Activated T-cell treated with anti-CD3 and anti-CD28 coated beads for 48 hours (primary cell): ENCODE measurements around the gene ZNF562.
"Not testable (repeated sequence)": the region's sequence is repeated elsewhere in the genome, so short reads cannot be mapped to it uniquely, and the experiment has no call there.

ENCODE experiments used
- DNase-seq: peaks from one replicate; pipeline ENCODE4 v3.0.0-alpha.2; 2020; ENCODE audit warnings: low read depth

ZNF562 gene

GRCh38 chr19:9674663-9675357 is at the start of gene ZNF562:
Gene ZNF562 (minus strand): TSS chr19:9675100. CDS start chr19:9660744, 14,356 bp downstream.
- DNase-seq, result peak; percentile 77

GRCh38 chr19:9724157-9724556 is 49.3 kb upstream of the ZNF562 start:
- no peak for DNase-seq

GRCh38 chr19:9721861-9722260 is 47.0 kb upstream of the ZNF562 start:
- DNase-seq, result no peak

GRCh38 chr19:9720541-9720940 is 45.6 kb upstream of the ZNF562 start:
- no peak for DNase-seq

GRCh38 chr19:9711815-9712214 is 36.9 kb upstream of the ZNF562 start:
- no peak for DNase-seq

GRCh38 chr19:9709305-9709704 is 34.4 kb upstream of the ZNF562 start:
- no peak for DNase-seq

DNA sequence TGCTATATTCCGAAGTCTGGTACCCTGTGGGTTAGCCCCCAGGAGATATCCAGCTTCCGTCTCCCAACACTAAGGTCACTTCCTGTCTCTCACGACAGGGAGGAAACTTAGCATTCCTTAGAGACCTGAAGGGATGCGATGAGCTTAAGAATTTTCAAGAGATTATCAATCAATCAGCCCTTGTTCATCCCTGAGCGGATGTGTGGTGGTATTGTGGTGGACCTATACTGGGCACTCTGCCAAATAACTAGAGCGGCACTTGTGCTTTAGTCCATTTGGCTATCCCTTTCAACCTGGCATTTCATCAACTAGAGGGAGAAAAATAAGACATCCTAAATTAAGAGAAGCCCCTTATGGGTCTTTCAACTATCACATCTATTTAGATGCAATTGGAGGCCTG is 30.9 kb upstream of the ZNF562 start:
- no peak for DNase-seq

- no peak for DNase-seq
Measured at GRCh38 chr19:9702186-9702585, 27.3 kb upstream of the ZNF562 start.

DNA sequence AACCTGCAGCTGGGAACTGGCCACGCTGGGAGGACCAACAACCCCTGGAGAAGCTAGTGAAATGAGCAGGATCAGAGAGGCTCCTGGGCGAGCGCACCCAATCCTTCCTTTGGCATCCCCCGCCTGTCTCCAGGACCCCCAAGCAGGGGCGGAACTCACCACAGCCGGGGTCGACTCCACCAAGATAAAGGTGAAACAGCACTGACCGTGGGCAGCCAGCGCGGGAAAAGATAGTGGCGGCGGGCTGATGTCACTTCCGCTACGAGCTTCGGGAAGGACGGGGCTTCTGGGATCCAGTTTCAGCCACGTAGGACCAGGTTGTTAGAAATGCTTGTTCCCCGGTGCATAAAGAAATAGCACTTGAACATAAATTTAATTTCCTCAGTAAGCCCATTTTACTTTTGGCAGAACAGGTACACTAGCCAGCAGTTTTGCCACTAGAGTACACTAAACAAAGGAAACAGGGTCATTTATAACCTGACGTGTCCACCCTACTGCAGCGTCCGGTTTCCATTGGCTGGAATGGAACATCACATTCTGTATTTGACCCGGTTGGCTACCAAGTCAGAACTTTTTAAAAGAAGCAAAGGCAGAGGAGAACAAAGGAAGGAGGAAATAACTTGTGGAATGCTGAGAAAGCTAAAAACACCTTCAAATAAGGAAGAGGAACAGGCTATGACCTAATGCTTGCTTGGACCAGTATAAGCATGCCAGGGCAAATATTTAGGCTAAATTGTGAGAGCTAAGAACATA is 25.5 kb upstream of the ZNF562 start:
- DNase-seq, result no peak

DNA sequence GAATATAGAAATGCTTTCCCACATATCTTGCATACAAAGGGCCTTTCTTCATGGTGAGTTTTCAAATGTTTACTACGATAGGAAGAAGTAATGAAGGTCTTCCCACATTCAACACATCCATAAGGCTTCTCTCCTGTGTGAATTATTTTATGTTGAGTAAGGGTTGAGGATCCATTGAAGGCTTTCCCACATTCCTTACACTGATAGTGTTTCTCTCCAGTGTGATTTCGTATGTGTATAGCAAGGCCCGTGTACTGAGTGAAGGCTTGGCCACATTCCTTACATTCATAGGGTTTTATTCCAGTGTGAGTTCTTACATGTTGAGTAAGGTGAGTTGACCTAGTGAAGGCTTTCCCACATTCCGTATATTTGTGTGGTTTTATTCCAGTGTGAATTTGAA is 15.4 kb upstream of the ZNF562 start:
- not testable (repeated sequence) for DNase-seq

- not testable (repeated sequence) for DNase-seq
Measured at GRCh38 chr19:9679996-9680395, 5.1 kb upstream of the ZNF562 start.

DNA sequence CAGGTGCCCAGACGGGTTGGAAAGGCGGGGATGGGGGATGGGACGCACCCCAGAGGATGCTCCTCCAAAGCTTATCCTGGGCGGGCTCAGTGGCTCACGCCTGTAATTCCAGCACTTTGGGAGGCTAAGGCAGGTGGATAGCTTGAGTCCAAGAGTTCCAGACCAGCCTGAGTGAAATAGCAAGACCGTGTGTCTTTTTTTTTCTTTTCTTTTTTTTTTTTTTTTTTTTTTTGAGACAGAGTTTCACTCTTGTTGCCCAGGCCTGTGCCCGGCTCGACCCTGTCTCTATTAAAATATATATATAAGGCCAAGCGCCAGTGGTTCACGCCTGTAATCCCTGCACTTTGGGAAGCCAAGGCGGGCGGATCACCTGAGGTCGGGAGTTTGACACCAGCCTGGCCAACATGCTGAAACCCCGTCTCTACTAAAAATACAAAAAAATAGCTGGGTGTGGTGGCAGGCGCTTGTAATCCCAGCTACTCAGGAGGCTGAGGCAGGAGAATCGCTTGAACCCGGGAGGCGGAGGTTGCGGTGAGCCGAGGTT is 530 bp upstream of the ZNF562 start:
- DNase-seq, result not testable (repeated sequence)

GRCh38 chr19:9673912-9674662 is 813 bp downstream of the ZNF562 start:
- peak; percentile 21 for DNase-seq

- no peak for DNase-seq
Measured at GRCh38 chr19:9672893-9673292, 2.0 kb downstream of the ZNF562 start.

DNA sequence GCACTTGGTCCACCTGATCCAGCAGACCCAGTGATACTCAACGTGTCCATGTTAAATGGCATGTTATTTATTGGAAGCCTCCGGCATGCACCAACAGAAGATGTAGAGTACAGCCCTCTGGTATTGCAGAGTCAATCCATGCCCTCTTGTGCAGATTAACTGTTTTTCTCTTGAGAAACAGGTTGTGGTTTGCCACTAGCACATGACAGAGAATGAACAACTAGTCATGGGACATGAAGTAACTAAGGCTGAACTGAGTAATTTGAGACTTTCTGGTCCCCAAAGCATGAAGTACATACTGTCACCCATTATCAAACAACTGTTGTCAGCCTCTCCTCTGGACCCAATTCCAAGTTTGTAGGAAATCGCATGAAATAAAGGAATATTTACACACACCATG is 3.2 kb downstream of the ZNF562 start:
- no peak for DNase-seq

GRCh38 chr19:9668544-9668943 is 6.4 kb downstream of the ZNF562 start:
- no peak for DNase-seq

GRCh38 chr19:9667898-9668297 is 7.0 kb downstream of the ZNF562 start:
- DNase-seq, result no peak

GRCh38 chr19:9658769-9659168 is 16.1 kb downstream of the ZNF562 start:
- DNase-seq, result no peak

GRCh38 chr19:9653066-9653555 is 21.8 kb downstream of the ZNF562 start:
- DNase-seq, result not testable (repeated sequence)

GRCh38 chr19:9651464-9651863 is 23.4 kb downstream of the ZNF562 start:
- DNase-seq, result not testable (repeated sequence)

- no peak for DNase-seq
Measured at GRCh38 chr19:9650345-9650744, 24.6 kb downstream of the ZNF562 start.

- DNase-seq, result no peak
Measured at GRCh38 chr19:9645472-9645871, 29.4 kb downstream of the ZNF562 start.
